HepG2 (cell line): ENCODE results near the gene SLITRK5. TPM values are rescaled to one million over a fixed set of nuclear protein-coding genes. Genes with fewer than 3 reads are reported as not detected.

Experiments used
- ATAC-seq: fragments of 200-7000 bp; cut with Tn5 transposase; 3 replicates; pipeline ENCODE4 v1.9.1; 2020; ENCODE audit warnings: mild to moderate bottlenecking, moderate library complexity
- BruUV-seq: library from RNA; stranded (reverse); fragments of 400-500 nt; replicated peaks from 2 replicates; lab custom pipeline; 2021; lab: Mats Ljungman, UMichigan
- CTCF ChIA-PET: fragments of 300-600 bp; formaldehyde crosslinking; extraction: SDS; loops from one replicate; lab custom pipeline; 2021; ENCODE audit warnings: low total read pairs, inconsistent platforms, low intra/inter-chr PET ratio; lab: Yijun Ruan, JAX
- POLR2A ChIA-PET: fragments of 350-600 bp; sonication (Branson Sonifier 250); formaldehyde crosslinking; loops from one replicate; lab custom pipeline; 2020; ENCODE audit warnings: antibody characterized with exemption, inconsistent platforms; lab: Yijun Ruan, JAX
- DNase-seq: peaks from one replicate; pipeline ENCODE4 v3.0.0-alpha.2; 2015; ENCODE audit warnings: low spot score
- FAIRE-seq: peaks from 3 replicates; lab custom pipeline; 2011; peaks lifted over from hg19 to GRCh38; lab: Jason Lieb, UNC
- H2AFZ ChIP-seq: one replicate; pipeline ENCODE4 v1.6.1; 2011; ENCODE audit warnings: low read length, inconsistent platforms
- H3K27ac ChIP-seq: fragments of 300-600 bp; 3 replicates; pipeline ENCODE4 v1.8.0; 2011; ENCODE audit warnings: mixed run types, mild to moderate bottlenecking, mixed read lengths, low read length, inconsistent platforms; ENCODE audit not compliant: insufficient read depth; ENCODE audit errors: extremely low read length
- H3K27me3 ChIP-seq, 2 experiments: fragments of 200-600 bp in 1 of 2; 2 replicates in 1 of 2; 3 replicates in 1 of 2; pipeline versions ENCODE4 v1.6.0 to v1.8.0; 2011; ENCODE audit warnings: low read length in 2 of 2, mild to moderate bottlenecking in 2 of 2, moderate library complexity in 2 of 2, inconsistent platforms in 1 of 2; ENCODE audit not compliant: insufficient read depth in 2 of 2, control insufficient read depth in 1 of 2
- H3K36me3 ChIP-seq, 2 experiments: fragments of 200-600 bp in 1 of 2; replicated peaks in 1 of 2; 2 replicates in 1 of 2; 3 replicates in 1 of 2; pipeline versions ENCODE4 v1.5.1 to v1.8.0; 2011; ENCODE audit warnings: low read length in 2 of 2, inconsistent platforms in 1 of 2; ENCODE audit not compliant: insufficient read depth in 2 of 2, control insufficient read depth in 1 of 2
- H3K4me1 ChIP-seq: 2 replicates; pipeline ENCODE4 v1.5.1; 2012; ENCODE audit warnings: low read length, inconsistent platforms; ENCODE audit not compliant: insufficient read depth
- H3K4me2 ChIP-seq: 2 replicates; pipeline ENCODE4 v1.6.0; 2011; ENCODE audit warnings: low read depth, low read length, inconsistent platforms
- H3K4me3 ChIP-seq, 3 experiments: fragments of 200-600 bp in 1 of 3; sonication (generic), shearing (Covaris generic) in 1 of 3; replicated peaks in 1 of 3; 2 replicates each; pipeline ENCODE4 v1.5.1; 2011 to 2016; ENCODE audit warnings: low read length in 3 of 3, inconsistent platforms in 2 of 3, low read depth in 2 of 3, mild to moderate bottlenecking in 2 of 3, control low read depth in 1 of 3, mixed read lengths in 1 of 3; ENCODE audit not compliant: insufficient read depth in 1 of 3
- H3K79me2 ChIP-seq: one replicate; pipeline ENCODE4 v1.6.1; 2011; ENCODE audit warnings: low read length, inconsistent platforms; ENCODE audit not compliant: insufficient read depth
- H3K9ac ChIP-seq: 2 replicates; pipeline ENCODE4 v1.6.0; 2011; ENCODE audit warnings: mild to moderate bottlenecking, low read depth, low read length, inconsistent platforms; ENCODE audit not compliant: insufficient read depth
- H3K9me3 ChIP-seq: 2 replicates; pipeline ENCODE4 v1.5.1; 2012; ENCODE audit warnings: mild to moderate bottlenecking, low read length
- H4K20me1 ChIP-seq: 2 replicates; pipeline ENCODE4 v1.6.0; 2011; ENCODE audit warnings: inconsistent platforms, mild to moderate bottlenecking, low read length, moderate library complexity; ENCODE audit not compliant: insufficient read depth
- FOXM1 ChIP-seq: sonication (generic); formaldehyde crosslinking; IDR thresholded peaks from 2 replicates; pipeline ENCODE4 v1.5.0; 2020; ENCODE audit warnings: missing genetic modification reagents
- IKZF4 ChIP-seq: sonication (generic); formaldehyde crosslinking; IDR thresholded peaks from 2 replicates; pipeline ENCODE4 v1.5.1; 2020; ENCODE audit warnings: borderline replicate concordance, mild to moderate bottlenecking, low read depth, missing genetic modification reagents; ENCODE audit errors: not compliant biosample characterization
- MTF1 ChIP-seq: sonication (generic); formaldehyde crosslinking; IDR thresholded peaks from 2 replicates; pipeline ENCODE4 v1.5.0; 2020; ENCODE audit warnings: missing genetic modification reagents
- SIX1 ChIP-seq: sonication (generic); formaldehyde crosslinking; IDR thresholded peaks from 2 replicates; pipeline ENCODE4 v1.4.0; 2020; ENCODE audit warnings: missing genetic modification reagents, borderline replicate concordance
- TFE3 ChIP-seq: IDR thresholded peaks from 2 replicates; pipeline ENCODE4 v1.6.1; 2016
- TMF1 ChIP-seq: sonication (generic); formaldehyde crosslinking; IDR thresholded peaks from 2 replicates; pipeline ENCODE4 v1.8.1; 2022; ENCODE audit warnings: low read depth, missing genetic modification reagents
- ZNF431 ChIP-seq: sonication (generic); formaldehyde crosslinking; IDR thresholded peaks from 2 replicates; pipeline ENCODE4 v1.9.0; 2022; ENCODE audit warnings: missing genetic modification reagents, low read depth, mild to moderate bottlenecking, borderline replicate concordance
- WGBS: methylation state at CpG from one replicate; pipeline ENCODE4 v1.1.6; 2017; ENCODE audit warnings: low lambda C conversion rate; 5-methylcytosine and 5-hydroxymethylcytosine counted together
- in situ Hi-C: cut with HindIII; loops from 2 replicates; pipeline ENCODE4 v1.10.0; 2017; ENCODE audit warnings: low pct_unique_long_range_greater_than_20kb; ENCODE audit not compliant: extremely low pct_ligation_motif_present
- intact Hi-C: fragments of 100-400 bp; cut with micrococcal nuclease; formaldehyde crosslinking; loops from one replicate; pipeline ENCODE4 v1.10.0; 2022; ENCODE audit not compliant: unreplicated experiment
- polyA plus RNA-seq, 8 experiments: library from polyadenylated mRNA; depleted of rRNA in 3 of 8; stranded (reverse) in 7 of 8; unstranded in 1 of 8; fragments of >200 nt; fragmentation: Illumina TruSeq in 4 of 8; extraction: Trizol in 4 of 8; gene quantifications; 2 replicates each; pipeline versions ENCODE4 v1.2.1 to v1.2.3, GENCODE V29; 2011 to 2016; ENCODE audit warnings: low read depth in 4 of 8, missing spikeins in 1 of 8, mixed read lengths in 1 of 8; ENCODE audit not compliant: insufficient read depth in 1 of 8
- total RNA-seq, 5 experiments: library from RNA; depleted of rRNA; stranded (reverse); fragments of >200 nt; fragmentation: Illumina TruSeq; extraction: Trizol; gene quantifications; 2 replicates each; pipeline ENCODE4 v1.2.3, GENCODE V29; 2016; ENCODE audit warnings: low read depth in 1 of 5
- TF ChIP-seq, protein P1 (sequence below): sonication (generic); formaldehyde crosslinking; IDR thresholded peaks from 2 replicates; pipeline ENCODE4 v1.8.1; 2023; ENCODE audit warnings: missing genetic modification reagents, inconsistent platforms, borderline replicate concordance

SLITRK5 gene
- total and polyA plus RNA-seq, 2 of the 13 experiments (the other 11 are each of a cell fraction or from before 2014, with no cell fraction given), result not detected

- TF ChIP-seq IKZF4 (CRISPR knock-in tag) (no peak), TFE3 (CRISPR knock-in tag) (no peak), SIX1 (CRISPR knock-in tag) (no peak), MTF1 (CRISPR knock-in tag) (no peak), FOXM1 (CRISPR knock-in tag) (no peak), ZNF431 (no peak)
- TF ChIP-seq, all 625 proteins: peak for 0
Measured at GRCh38 chr13:87656306-87656705, 14.9 kb upstream of the SLITRK5 start (continued).

DNA sequence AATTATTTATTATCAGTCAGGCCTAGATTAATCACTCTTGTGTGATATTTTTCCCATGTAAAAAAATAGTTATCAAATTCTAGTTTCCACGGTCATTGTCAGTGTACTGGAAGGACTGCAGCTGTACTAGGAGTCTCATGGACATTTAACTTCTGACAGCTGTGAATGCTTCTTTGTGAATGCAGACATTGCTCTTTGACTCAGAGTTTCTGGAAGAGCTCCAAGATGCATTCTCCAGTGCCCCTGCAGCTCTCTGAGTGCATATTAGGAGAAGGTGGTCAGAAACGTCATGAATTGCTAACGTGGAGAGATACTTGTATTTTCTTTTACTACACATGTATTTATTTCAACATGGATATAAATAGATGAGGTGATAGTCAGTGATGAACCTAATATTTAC is 9.7 kb upstream of the SLITRK5 start:
- no peak for FAIRE-seq
- Histone ChIP-seq H4K20me1 (no peaks in the 10 kb centered on the region), H3K4me1 (no peaks in the 10 kb centered on the region), H3K27ac (no peak overlapping the region), H3K79me2 (no peaks in the 10 kb centered on the region), H3K9me3 (no peaks in the 10 kb centered on the region), H2AFZ (no peak overlapping the region), H3K36me3 (no peaks in the 10 kb centered on the region), H3K27me3 (no peaks in the 10 kb centered on the region; a peak in 1 of 5 replicates), H3K4me2 (no peak overlapping the region), H3K4me3 (no peak overlapping the region), H3K9ac (no peak overlapping the region)
- 2% methylated on average over 3 of the region's 3 CpGs for WGBS
- DNase-seq, result no peak
- in situ Hi-C loops, result no loop called here
- no TSS peak for BruUV-seq
- TF ChIP-seq TMF1 (CRISPR knock-in tag), result no peak
- TF ChIP-seq, protein P1, sequence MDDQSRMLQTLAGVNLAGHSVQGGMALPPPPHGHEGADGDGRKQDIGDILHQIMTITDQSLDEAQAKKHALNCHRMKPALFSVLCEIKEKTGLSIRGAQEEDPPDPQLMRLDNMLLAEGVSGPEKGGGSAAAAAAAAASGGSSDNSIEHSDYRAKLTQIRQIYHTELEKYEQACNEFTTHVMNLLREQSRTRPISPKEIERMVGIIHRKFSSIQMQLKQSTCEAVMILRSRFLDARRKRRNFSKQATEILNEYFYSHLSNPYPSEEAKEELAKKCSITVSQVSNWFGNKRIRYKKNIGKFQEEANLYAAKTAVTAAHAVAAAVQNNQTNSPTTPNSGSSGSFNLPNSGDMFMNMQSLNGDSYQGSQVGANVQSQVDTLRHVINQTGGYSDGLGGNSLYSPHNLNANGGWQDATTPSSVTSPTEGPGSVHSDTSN, result no peak
- ChIA-PET CTCF (no interaction called here), POLR2A (no interaction called here)
- ATAC-seq, result no peak
- intact Hi-C loops, result no loop called here
